WI38 (cell line): ENCODE results near the gene RANBP9.

Source experiments
- H3K4me3 ChIP-seq: 2 replicates; pipeline ENCODE4 v1.5.1; 2011; ENCODE audit warnings: low read depth, mild to moderate bottlenecking, control low read depth, low read length
- TF ChIP-seq, protein P1 (sequence below): IDR thresholded peaks from 2 replicates; pipeline ENCODE4 v1.5.1; 2012; ENCODE audit warnings: low read depth, mild to moderate bottlenecking, control low read depth, low read length

RANBP9 gene

DNA sequence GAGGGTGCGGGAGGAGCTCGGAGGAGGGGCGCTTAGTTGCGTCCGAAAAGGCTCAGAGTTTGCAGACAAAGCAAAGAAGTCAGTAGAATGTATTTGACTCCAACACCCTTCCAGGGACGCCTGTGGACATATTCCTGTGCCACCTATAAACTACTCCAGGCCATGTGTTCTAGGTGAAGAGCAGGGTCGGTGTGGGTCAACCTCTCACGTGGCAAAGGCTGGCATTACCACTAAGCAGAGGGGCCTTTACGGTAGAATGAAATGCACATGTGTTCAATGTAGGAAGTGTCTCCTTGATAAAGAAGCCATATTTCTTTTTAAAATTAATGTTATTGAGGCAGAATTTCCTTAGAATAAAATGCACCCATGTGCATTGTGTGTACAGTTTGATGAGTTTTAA lies 121.8 kb downstream of the RANBP9 start:
- no peak overlapping the region for H3K4me3 ChIP-seq
- TF ChIP-seq, protein P1, sequence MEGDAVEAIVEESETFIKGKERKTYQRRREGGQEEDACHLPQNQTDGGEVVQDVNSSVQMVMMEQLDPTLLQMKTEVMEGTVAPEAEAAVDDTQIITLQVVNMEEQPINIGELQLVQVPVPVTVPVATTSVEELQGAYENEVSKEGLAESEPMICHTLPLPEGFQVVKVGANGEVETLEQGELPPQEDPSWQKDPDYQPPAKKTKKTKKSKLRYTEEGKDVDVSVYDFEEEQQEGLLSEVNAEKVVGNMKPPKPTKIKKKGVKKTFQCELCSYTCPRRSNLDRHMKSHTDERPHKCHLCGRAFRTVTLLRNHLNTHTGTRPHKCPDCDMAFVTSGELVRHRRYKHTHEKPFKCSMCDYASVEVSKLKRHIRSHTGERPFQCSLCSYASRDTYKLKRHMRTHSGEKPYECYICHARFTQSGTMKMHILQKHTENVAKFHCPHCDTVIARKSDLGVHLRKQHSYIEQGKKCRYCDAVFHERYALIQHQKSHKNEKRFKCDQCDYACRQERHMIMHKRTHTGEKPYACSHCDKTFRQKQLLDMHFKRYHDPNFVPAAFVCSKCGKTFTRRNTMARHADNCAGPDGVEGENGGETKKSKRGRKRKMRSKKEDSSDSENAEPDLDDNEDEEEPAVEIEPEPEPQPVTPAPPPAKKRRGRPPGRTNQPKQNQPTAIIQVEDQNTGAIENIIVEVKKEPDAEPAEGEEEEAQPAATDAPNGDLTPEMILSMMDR = no peak

DNA sequence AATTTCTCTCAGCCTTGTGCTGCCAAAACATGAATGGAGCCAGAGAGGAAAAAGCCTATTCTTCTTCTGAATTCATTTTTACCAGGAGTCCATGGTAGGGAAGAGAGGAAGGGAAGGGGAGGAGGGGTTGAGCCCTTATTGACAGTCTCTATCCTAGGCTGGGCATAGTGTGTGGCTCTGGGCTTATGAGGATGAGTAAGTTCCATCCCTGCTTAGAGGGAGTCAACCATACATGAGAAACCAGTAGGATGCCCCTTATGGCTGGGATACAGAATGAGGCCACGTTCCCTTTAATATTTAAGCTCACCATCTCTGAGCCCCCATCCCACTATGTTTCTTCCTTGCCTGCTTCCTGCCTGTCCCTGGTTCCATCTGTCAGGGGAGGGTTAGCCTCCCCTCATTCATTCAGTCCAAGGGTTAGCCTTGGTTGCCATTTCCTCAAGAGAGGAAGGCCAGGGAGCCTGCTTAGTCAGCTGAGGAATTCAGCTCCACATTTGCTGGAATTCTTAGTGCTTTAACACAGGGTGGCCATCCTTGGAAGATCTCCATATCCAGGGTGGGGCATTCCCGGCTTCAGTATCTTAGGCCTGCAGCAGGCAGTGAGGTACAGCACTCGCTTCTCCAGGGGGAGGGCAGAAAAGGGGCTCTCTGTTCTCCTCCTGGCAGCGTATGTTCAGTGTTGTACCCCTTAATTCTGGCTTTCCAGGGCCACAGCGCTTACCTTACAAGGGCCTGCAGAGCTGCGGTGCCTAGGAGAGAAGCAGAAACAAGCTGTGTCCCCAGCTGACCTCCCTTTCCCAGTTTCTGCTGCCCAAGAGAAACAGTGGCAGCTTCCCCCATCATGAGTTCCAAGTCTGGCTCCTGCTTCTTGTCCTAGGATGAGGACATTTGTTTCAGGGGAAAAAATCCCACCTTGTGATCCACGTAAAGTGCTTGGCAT lies 124.8 kb downstream of the RANBP9 start:
- TF ChIP-seq, protein P1 = no peak
- no peak overlapping the region for H3K4me3 ChIP-seq

DNA sequence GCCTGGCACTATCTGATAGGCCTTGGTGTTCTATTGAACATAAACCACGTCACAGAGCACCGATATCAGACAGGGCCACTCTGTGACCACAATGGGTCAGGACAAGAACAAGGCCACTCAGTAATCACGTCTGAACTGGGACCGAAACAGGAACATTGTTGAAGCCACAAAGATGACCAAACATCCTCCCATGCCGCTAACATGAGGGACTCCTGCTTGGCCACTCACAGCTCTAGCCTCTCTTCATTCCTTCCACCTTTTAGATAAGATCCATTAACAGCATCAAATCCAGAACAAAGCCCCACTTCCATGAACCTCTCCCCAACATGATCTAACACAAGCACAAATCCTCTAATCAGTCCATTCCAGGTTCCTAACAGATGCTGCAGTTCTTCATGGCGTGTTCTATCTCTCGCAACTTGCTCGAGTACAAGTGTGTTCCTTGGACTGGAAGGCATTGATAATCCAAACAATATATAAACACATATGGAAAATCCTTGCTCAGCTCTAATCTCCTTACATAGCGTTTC lies 129.9 kb downstream of the RANBP9 start:
- TF ChIP-seq, protein P1 = no peak
- no peak overlapping the region for H3K4me3 ChIP-seq

DNA sequence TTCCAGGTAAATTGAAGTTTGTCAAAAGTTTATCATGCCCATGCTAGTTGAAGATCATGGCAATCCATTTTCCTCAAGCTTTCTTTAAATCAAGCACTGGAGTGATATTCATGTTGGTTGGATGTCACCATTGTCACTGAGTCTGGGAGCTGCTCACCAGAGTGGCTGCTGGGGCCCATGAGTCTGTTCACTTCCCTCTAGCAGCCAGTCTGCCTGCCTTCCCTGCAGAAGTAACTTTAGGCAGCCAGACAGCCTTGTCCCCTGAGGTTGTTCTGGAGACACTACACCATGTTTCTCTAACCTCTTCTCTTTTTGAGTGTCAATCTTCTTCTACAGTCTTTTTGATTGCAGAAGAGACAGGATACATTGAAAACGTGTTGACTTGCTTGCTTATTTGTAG lies 131.7 kb downstream of the RANBP9 start:
- no peak overlapping the region for H3K4me3 ChIP-seq
- TF ChIP-seq, protein P1 = no peak

DNA sequence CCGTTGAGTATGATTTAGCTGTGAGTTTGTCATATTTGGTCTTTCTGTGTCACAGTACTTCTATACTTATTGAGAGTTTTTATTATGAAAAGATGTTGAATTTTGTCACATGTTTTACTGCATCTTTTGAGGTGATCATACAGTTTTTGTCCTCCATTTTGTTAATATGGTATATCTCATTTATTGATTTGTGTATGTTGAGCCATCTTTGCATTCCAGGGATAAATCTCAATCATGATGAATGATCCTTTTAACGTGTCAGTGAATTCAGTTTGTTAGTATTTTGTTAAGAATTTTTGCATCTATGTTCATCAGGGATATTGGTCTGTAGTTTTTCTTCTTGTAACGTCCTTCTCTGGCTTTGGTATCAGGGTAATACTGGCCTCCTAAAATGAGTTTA lies 133.7 kb downstream of the RANBP9 start:
- no peak overlapping the region for H3K4me3 ChIP-seq
- TF ChIP-seq, protein P1 = no peak

DNA sequence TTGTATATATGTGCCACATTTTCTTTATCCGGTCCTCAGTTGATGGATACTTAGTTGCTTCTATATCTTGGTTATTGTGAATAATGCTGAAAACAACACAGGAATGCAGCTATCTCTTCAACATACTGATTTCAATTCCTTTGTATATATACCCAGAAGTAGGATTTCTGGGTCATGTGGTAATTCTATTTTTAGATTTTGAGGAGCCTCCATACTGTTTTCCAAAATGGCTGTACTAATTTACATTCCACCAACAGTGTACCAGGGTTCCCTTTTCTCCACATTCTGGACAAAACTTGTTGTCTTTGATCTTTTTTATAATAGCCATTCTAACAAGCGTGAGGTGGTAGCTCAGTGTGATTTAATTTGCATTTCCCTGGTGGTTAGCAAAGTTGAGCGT lies 135.6 kb downstream of the RANBP9 start:
- no peak overlapping the region for H3K4me3 ChIP-seq
- TF ChIP-seq, protein P1 = no peak

DNA sequence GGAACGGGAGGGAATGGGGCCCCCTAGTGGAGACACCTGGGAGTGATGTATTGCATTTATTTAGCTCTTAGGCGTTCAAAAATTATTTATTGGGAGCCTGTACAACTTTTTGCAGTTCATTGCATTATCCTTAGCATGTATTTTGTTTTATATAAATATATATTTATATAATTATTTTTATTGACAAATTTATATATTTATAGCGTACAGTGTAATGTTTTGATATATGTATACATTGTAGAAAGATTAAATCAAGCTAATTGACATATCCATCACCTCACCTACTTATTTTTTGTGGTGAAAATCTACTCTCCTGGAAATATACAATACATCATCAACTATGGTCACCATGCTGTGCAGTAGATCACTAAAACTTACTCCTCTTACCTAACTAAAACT lies 136.3 kb downstream of the RANBP9 start:
- peak overlapping the region; percentile 81 for H3K4me3 ChIP-seq
- TF ChIP-seq, protein P1 = peak; percentile 73
